GM21390 (cell line): ENCODE data around the gene CHPT1.
A peak's percentile ranks its signal among the peaks of the same experiment; 100 is the strongest.
"Not testable (repeated sequence)": the region's sequence is repeated elsewhere in the genome, so short reads cannot be mapped to it uniquely, and the experiment has no call there.

ENCODE experiments used
- ATAC-seq: cut with Tn5 transposase; IDR thresholded peaks from one replicate; pipeline ENCODE4 v1.9.1; 2021; ENCODE audit not compliant: unreplicated experiment

Gene CHPT1

GRCh38 chr12:101719566-101719965 is 22.1 kb downstream of the CHPT1 start:
- no peak for ATAC-seq

GRCh38 chr12:101720118-101720517 is 22.7 kb downstream of the CHPT1 start:
- no peak for ATAC-seq

DNA sequence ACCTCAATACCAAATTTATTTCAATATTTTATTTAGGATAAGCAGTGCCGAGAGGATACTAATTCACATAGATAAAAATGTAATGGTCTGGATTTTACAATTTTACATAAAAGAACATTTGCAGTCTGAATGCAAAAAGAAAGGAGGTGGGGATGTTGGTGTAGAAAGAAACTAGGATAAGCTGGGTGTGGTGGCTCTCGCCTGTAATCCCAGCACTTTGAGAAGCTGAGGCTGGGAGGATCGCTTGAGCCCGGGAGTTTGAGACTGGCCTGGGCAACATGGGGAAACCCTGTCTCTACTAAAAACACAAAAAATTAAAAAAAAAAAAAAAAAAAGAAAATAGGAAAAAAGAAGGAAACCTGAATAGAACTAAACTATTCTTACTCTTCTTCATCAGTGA is 25.0 kb downstream of the CHPT1 start:
- no peak for ATAC-seq

DNA sequence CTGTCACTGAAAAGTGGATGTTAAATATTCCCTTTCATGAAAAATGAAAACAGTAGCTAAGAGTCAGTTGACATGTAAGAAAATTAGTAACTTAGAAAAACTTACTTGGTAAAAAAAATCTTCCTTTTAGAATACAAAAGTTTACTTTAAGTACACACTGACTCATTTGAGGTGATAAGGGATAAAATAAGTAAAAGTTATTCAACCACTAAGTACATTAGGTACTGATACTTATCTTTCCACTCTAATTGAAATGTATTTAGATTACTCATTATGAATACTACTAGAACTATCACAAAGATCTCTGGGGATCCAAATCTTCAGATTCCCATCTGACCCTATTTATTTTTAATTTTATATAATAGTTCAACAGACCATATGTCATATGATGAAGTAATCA is 29.7 kb downstream of the CHPT1 start:
- no peak for ATAC-seq

DNA sequence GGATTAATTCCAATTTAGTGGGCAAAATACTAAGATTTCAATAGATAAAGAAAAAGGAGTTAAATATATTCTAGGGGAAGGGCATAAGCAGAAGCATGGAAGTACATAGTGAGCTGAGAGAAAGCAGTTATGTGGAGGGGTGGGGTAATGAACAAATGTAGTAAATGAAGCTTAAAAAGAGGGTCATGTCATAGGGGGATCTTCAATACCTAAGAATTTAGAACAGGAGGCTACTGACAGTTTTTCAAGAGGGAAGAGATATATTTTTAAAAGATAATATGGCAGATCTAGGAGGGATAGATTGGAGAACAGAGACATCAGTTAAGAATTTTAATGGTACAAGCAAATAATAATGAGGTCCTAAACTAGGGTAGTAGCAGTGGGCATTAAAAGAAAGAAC is 32.4 kb downstream of the CHPT1 start:
- ATAC-seq = no peak

GRCh38 chr12:101732318-101732717 is 34.9 kb downstream of the CHPT1 start:
- no peak for ATAC-seq

DNA sequence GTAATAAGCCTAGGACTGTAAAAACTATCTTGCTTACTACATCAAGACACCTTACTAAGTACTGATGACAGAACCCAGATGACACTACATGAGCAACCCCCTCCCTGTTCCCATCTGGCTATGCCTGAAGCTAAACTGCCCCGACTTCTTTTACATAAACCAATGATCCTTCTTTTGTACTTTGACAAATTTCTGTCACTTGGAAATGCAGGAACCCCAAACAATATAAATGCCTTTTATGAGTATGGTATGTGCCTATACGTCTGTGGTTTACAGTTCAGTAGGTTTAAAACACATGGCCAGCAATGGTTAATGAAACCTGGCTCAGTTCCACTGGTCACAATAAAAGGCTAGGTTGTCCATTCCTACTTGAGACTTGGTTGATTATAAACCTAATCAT is 35.7 kb downstream of the CHPT1 start:
- no peak for ATAC-seq

DNA sequence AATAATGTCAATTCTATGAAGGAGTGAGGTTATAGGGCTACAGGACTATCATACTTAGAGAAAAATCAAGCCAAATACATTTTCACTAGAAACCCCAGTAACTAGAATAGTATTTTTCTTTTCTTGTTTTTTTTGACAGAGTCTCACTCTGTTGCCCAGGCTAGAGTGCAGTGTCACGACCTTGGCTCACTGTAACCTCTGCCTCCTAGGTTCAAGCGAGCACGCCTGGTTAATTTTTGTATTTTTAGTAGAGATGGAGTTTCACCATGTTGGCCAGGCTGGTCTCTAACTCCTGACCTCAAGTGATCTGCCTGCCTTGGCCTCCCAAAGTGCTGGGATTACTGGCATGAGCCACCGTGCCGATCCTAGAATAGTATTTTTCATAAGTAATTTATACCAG is 37.0 kb downstream of the CHPT1 start:
- ATAC-seq = not testable (repeated sequence)

DNA sequence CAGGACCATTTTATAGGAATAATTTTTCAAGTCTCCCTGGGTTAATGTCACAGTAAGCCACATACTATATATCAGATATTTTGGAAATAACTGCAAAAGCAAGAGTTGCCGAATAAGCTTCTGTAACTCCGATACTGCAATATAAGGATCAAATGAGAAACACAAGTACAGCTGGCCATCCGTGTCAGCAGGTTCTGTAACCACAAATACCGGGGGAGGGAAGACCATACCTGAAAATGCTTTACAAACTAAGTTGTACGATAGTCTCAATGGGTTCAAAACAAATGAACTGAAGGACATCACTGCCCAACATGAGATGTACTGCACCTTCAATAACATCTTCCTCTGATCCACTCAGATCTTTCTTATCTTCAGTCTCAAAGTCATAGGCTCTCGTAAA is 40.0 kb downstream of the CHPT1 start:
- no peak for ATAC-seq

DNA sequence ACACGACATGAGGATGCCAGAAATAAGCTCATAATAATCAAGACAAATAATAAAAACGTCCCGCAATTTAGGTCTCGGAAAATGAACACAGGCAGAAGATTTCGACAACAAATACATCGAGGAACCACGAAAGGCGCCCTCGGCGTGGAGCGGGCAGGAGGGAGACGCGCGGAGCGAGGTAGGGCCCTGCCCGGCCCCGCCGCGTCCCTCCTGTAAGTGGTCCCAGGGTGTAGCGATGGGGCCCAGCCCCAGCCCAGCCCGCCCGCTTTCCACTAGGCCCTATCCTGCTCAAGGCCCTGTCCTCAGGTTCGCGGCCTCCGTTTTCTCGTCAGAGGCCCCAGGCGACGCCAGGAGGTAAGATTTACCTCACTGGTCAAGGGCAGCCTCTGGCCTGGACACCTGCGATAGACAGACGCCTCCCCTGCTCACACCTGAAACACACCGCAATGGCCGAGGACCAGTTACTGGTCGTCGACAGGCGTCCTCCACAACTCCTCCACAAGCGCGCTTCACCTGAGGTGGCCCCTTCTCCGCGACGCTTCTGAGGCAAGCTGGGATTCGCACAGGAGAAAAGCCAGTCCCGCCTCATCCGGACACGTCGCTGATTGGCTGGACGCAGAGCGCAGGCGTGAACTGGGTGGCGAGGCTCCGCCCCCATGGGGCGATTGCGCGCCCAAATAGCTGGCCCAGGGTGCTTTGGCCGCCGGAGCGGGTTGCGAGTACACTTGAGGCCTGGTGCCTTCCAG is 41.7 kb downstream of the CHPT1 start, which contains the start of gene SYCP3:
Gene SYCP3 (minus strand): TSS at position 543 of the 746 bp plus-strand sequence. CDS start 1,527 bp downstream, outside the sequence.
- no peak for ATAC-seq

GRCh38 chr12:101740566-101740965 is 43.1 kb downstream of the CHPT1 start:
- no peak for ATAC-seq

- no peak for ATAC-seq
Observed at GRCh38 chr12:101740980-101741379, 43.5 kb downstream of the CHPT1 start.

- ATAC-seq = peak; percentile 5
Observed at GRCh38 chr12:101743242-101743641, 45.8 kb downstream of the CHPT1 start.

GRCh38 chr12:101743724-101744472 is 46.5 kb downstream of the CHPT1 start:
- peak; percentile 97 for ATAC-seq

GRCh38 chr12:101745481-101745880 is 48.0 kb downstream of the CHPT1 start:
- ATAC-seq = no peak

GRCh38 chr12:101746196-101746595 is 48.8 kb downstream of the CHPT1 start:
- no peak for ATAC-seq

DNA sequence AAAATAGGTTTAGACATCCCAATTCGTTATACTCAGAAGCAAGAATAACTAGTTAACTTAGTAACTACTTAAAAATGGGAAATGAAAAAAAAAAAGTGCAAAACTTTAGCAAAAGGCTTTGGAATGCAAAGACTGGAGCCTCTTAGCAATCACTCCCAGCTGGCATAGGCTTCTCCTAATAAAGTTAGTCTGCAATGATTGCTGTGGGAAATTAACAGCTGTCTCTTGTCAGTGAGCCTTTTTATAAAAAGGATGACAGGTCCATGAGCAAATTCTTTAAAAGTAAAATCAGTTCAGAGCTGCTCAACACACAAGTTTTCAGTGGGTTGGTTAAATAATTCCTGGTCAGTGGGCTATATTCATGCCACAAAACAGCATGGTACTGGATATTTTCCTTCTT is 49.2 kb downstream of the CHPT1 start:
- ATAC-seq = no peak

GRCh38 chr12:101747697-101748096 is 50.3 kb downstream of the CHPT1 start:
- ATAC-seq = no peak

GRCh38 chr12:101748907-101749306 is 51.5 kb downstream of the CHPT1 start:
- no peak for ATAC-seq

- no peak for ATAC-seq
Observed at GRCh38 chr12:101749657-101750056, 52.2 kb downstream of the CHPT1 start.

- ATAC-seq = no peak
Observed at GRCh38 chr12:101750152-101750551, 52.7 kb downstream of the CHPT1 start.

- no peak for ATAC-seq
Observed at GRCh38 chr12:101759396-101760047, 62.1 kb downstream of the CHPT1 start.
